PC-9 (cell line): ENCODE measurements around the gene PDE6D.

Experiments used
- CTCF ChIP-seq: fragments of 200-600 bp; sonication (generic); conservative IDR thresholded peaks from 2 replicates; pipeline ENCODE4 v1.6.1; 2017; ENCODE audit warnings: mixed run types, antibody characterized with exemption, mild to moderate bottlenecking, moderate library complexity
- EZH2 ChIP-seq: fragments of 200-600 bp; sonication (generic); IDR thresholded peaks from 2 replicates; pipeline ENCODE4 v1.8.0; 2017; ENCODE audit warnings: antibody characterized with exemption, low read depth

GRCh38 chr2:231716666-231717280, 64.3 kb downstream of the PDE6D start:
- no peak for TF ChIP-seq CTCF
- TF ChIP-seq EZH2, result no peak
